ENCODE results near the gene ANKDD1B.
A peak's percentile ranks its signal among the peaks of the same experiment; 100 is the strongest.
"Not testable (repeated sequence)": the region's sequence is repeated elsewhere in the genome, so short reads cannot be mapped to it uniquely, and the experiment has no call there.

ANKDD1B gene

GRCh38 chr5:75611311-75612225 lies at the start of gene ANKDD1B:
Gene ANKDD1B (plus strand): TSS chr5:75611453. CDS start chr5:75611635, 182 bp downstream.
- peak; percentile 68 for DNase-seq (ENCODE audit: low spot score)

GRCh38 chr5:75565991-75566709 lies 45.1 kb upstream of the ANKDD1B start:
- not testable (repeated sequence) for DNase-seq (ENCODE audit: low spot score)

- DNase-seq (ENCODE audit: low spot score): no peak
Observed at GRCh38 chr5:75566710-75567309, 44.4 kb upstream of the ANKDD1B start.

- no peak for DNase-seq (ENCODE audit: low spot score)
Observed at GRCh38 chr5:75567710-75568109, 43.5 kb upstream of the ANKDD1B start.

- no peak for DNase-seq (ENCODE audit: low spot score)
Observed at GRCh38 chr5:75568202-75568601, 43.1 kb upstream of the ANKDD1B start.

GRCh38 chr5:75571547-75571946 lies 39.7 kb upstream of the ANKDD1B start:
- DNase-seq (ENCODE audit: low spot score): no peak

- no peak for DNase-seq (ENCODE audit: low spot score)
Observed at GRCh38 chr5:75574791-75575190, 36.5 kb upstream of the ANKDD1B start.

- DNase-seq (ENCODE audit: low spot score): not testable (repeated sequence)
Observed at GRCh38 chr5:75578280-75578679, 33.0 kb upstream of the ANKDD1B start.

GRCh38 chr5:75584641-75585040 lies 26.6 kb upstream of the ANKDD1B start:
- no peak for DNase-seq (ENCODE audit: low spot score)

GRCh38 chr5:75588666-75589065 lies 22.6 kb upstream of the ANKDD1B start:
- no peak for DNase-seq (ENCODE audit: low spot score)

- no peak for DNase-seq (ENCODE audit: low spot score)
Observed at GRCh38 chr5:75600535-75600934, 10.7 kb upstream of the ANKDD1B start.

- DNase-seq (ENCODE audit: low spot score): no peak
Observed at GRCh38 chr5:75601567-75601966, 9.7 kb upstream of the ANKDD1B start.

GRCh38 chr5:75601996-75602395 lies 9.3 kb upstream of the ANKDD1B start:
- no peak for DNase-seq (ENCODE audit: low spot score)

- no peak for DNase-seq (ENCODE audit: low spot score)
Observed at GRCh38 chr5:75603371-75603770, 7.9 kb upstream of the ANKDD1B start.

- no peak for DNase-seq (ENCODE audit: low spot score)
Observed at GRCh38 chr5:75603821-75604220, 7.4 kb upstream of the ANKDD1B start.

- not testable (repeated sequence) for DNase-seq (ENCODE audit: low spot score)
Observed at GRCh38 chr5:75607341-75607740, 3.9 kb upstream of the ANKDD1B start.

GRCh38 chr5:75608870-75609269 lies 2.4 kb upstream of the ANKDD1B start:
- no peak for DNase-seq (ENCODE audit: low spot score)

GRCh38 chr5:75610201-75610600 lies 1.1 kb upstream of the ANKDD1B start:
- no peak for DNase-seq (ENCODE audit: low spot score)

- not testable (repeated sequence) for DNase-seq (ENCODE audit: low spot score)
Observed at GRCh38 chr5:75610859-75611310, 368 bp upstream of the ANKDD1B start.

GRCh38 chr5:75612226-75612569 lies 945 bp downstream of the ANKDD1B start:
- no peak for DNase-seq (ENCODE audit: low spot score)

- no peak for DNase-seq (ENCODE audit: low spot score)
Observed at GRCh38 chr5:75612901-75613300, 1.6 kb downstream of the ANKDD1B start.

GRCh38 chr5:75614176-75614575 lies 2.9 kb downstream of the ANKDD1B start:
- no peak for DNase-seq (ENCODE audit: low spot score)
